H1 (cell line): ENCODE data around the gene COL26A1. TPM values are rescaled to one million over a fixed set of nuclear protein-coding genes. Genes with fewer than 3 reads are reported as not detected.

Source experiments
- GABPA ChIP-seq: IDR thresholded peaks from 2 replicates; pipeline ENCODE4 v1.6.1; 2011; ENCODE audit warnings: mild to moderate bottlenecking, low read length, moderate library complexity, borderline replicate concordance; ENCODE audit not compliant: insufficient read depth
- PHF8 ChIP-seq: fragments of 200-600 bp; sonication (generic); conservative IDR thresholded peaks from 2 replicates; pipeline ENCODE4 v1.7.1; 2012; ENCODE audit warnings: low read depth, mild to moderate bottlenecking, inconsistent platforms, low read length, moderate library complexity
- polyA plus RNA-seq, 7 experiments: library from polyadenylated mRNA; depleted of rRNA in 3 of 7; stranded (reverse) in 5 of 7; unstranded in 2 of 7; fragments of >200 nt in 5 of 7; fragments of 200-250 nt in 2 of 7; gene quantifications; 1 replicate in 5 of 7; 2 replicates in 1 of 7; 4 replicates in 1 of 7; pipeline versions ENCODE4 v1.2.1 to v1.2.3, GENCODE V29; 2011 to 2013; ENCODE audit warnings: missing spikeins in 2 of 7, mixed read lengths in 2 of 7
- total RNA-seq: library from RNA; stranded (reverse); fragmentation: NEBNext Ultra II Directional; extraction: Animal tissue kit (Norgen Biotek cat#: 25700); gene quantifications from 2 replicates; pipeline ENCODE4 v1.2.1, GENCODE V29; 2021

COL26A1 gene
- total and polyA plus RNA-seq, 2 of the 8 experiments (the other 6 are each of a cell fraction or from before 2014, with no cell fraction given): 51.1 to 68.8 TPM

GRCh38 chr7:101545441-101546190 is 182.9 kb downstream of the COL26A1 start (continued):
- TF ChIP-seq PHF8 (no peak), GABPA (no peak)
